HG03439 (cell line): Measurements from ENCODE around the gene DDAH1.
"Not testable (repeated sequence)": the region's sequence is repeated elsewhere in the genome, so short reads cannot be mapped to it uniquely, and the experiment has no call there.

Experiments used
- ATAC-seq: cut with Tn5 transposase; IDR thresholded peaks from one replicate; pipeline ENCODE4 v1.9.1; 2021; ENCODE audit warnings: mild to moderate bottlenecking, moderate library complexity; ENCODE audit not compliant: unreplicated experiment

The DDAH1 gene

DNA sequence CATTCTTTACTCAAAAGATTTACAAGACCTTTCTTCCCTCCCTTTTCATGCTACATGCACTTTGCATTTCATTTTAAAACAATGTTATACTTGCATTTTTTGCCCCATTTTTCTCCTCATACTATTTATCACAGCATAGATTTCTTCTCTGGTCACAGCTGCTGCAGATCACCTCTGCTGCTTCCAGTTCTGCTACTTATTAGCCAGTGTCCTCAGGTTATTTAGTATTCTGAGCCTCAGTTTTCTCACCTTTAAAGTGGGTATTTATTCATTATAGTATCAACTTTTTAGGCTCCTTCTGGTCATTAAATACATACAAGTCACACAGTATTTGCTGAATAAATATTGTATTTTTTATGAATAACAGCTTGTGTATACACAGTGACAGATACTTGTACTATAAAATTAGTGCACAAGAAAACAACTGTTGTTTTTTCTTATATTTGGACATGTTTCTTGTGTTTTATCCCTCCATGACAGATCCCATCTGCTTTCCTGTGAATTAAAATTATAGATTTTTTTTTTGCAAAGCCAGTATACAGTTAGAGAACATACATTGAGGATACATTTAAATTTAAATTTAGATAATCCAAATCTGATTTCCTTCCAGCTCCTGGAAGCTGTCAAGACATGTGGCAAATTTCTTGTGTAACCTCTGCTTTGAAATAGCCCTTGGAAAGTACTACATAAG lies 103.2 kb downstream of the DDAH1 start:
- ATAC-seq, result no peak

DNA sequence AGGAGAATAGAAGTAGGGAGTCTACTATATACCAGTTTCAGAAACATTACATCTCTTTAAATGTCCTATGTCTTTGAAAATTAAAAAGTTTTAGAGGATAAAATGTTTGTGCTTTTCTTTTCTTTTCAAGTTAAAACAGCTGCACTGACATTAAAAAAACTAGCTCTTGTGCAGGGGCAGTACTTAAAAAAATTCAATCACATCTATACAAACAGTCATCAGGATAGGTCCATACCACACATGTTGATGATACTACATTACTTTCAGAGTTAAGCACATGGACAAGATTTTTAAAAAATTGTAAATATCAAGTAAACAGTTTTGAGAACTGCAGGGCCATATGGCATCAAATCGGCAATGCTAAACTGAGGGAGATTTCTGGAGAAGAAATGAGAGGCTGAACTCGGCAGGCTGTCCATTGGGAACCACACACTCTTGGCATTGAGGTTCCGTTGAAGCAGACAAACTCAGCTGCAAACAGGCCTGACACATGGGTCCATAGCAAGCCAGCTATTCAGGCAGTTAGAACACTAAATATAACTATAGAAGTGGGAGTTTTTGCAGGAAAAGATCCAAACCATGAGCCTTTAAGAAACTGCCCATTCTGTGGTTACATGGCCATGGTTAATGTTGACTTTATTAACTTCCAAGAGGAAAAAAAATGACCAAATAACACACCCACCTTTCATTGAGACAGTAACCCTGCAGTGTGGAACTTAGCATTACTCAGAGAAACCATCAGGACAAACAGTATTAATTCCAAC lies 104.0 kb downstream of the DDAH1 start:
- ATAC-seq, result no peak

DNA sequence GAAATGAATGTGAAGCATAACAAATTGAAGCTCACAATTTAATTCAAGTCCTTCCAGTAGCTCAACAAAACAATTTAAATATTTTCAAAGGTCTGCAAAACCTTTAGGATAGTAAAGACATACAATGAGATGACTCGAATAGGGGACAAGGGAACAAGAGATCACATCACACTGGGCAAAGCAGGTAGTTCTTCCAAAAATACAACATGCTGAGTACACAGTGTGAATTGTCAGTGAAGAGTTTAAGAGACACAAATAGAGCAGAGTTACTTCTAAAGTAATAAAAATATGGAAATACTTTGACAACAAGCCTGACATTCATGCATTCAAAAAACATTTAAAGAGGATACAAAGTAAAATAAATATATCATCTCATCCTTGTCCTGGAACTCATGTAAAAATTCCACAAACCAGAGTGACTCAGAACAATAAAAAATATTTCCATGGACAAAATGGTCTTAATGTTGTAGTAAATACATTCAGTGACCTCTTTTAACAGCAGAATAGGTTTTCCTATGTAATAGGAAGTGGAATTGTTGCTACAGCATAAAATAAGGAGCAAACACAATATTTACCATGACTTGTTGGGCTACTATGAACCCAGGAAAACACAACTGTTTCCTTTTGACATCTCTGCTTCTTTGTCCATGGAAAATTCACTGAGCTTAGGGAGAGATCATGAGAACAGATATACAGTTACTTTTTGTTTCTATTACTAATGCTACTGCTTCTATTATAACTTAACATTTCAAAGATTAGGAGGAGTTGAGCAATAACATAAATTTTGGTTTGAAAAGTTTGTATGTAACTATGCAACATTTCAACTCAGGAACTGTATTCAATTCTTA lies 104.9 kb downstream of the DDAH1 start:
- ATAC-seq, result no peak

DNA sequence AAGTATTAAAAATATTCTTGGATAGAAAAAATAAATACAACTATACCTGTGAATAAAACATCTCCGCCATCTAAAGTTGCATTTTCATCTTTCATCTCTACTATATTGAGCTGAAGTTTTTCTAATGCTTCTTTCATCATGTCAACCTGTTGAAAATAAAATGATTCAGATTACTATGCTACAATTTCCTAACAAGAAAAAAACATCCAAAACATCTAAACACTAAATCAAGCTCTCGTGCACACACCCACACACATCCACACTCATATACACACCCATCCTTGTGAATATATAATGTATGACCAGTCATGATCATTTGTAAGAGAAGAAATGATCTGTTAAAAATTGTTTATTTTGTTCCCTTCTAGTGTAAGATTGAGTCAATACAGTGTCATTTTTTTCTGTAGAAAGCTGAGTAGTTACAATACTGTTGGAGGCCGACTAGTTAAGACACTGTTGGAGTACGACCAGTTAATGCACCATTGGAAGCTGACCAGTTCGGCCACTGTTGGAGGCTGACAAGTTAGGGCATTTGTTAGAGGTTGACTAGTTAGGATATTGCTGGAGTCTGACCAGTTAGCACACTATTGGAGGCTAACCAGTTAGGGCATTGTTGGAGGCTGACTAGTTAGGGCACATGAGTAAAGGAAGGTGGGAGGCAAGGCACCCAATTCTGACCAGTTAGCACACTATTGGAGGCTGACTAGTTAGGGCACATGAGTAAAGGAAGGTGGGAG lies 106.1 kb downstream of the DDAH1 start:
- no peak for ATAC-seq

GRCh38 chr1:85357817-85358216 lies 107.1 kb downstream of the DDAH1 start:
- ATAC-seq, result no peak

DNA sequence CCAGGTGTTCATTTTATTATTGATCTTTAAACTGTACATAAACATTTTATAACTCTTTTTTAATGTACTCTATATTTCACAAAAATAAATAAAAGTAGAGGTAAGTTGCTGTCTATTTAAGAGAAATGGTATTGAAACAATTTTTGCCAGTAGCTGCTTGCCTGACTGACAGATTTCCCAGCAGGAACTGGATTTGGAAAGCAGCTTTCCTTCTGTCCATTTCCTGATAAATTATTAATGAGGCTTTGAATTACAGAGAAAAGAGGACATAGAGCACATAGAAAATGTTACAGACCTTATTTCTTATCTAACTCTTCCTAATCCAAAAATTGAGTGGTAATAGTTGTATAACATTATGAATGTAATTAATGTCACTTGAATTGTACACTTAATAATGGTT lies 108.8 kb downstream of the DDAH1 start:
- ATAC-seq, result no peak

GRCh38 chr1:85352055-85352454 lies 112.9 kb downstream of the DDAH1 start:
- ATAC-seq, result no peak

DNA sequence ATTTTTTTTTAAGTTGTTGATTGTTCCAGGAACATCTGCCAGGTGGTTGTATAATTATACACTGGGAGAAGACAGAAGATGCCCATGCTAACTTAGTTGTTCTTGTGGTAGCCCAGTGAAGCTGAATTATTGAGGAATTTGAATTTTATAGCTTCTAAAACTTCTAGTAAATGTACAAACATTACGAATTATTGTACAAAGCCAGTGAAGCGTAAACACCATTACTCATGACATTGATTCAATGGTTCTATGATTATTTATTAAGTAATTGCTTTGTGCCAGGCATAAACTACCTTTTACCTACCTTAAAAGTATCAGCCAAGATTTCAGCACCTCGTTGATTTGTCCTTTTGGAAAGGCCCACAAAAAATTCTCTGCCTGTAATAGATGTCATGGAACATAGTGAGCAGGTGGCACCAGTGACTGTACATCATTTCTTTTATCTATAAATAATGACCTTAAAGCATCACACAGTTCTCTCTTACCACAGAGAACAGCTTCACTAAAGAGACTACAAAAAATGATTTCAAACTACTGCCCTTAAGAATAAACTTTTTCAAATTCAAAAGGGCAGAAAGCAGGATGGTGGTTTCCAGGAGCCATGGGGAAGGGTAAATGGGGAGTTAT lies 113.6 kb downstream of the DDAH1 start:
- no peak for ATAC-seq

DNA sequence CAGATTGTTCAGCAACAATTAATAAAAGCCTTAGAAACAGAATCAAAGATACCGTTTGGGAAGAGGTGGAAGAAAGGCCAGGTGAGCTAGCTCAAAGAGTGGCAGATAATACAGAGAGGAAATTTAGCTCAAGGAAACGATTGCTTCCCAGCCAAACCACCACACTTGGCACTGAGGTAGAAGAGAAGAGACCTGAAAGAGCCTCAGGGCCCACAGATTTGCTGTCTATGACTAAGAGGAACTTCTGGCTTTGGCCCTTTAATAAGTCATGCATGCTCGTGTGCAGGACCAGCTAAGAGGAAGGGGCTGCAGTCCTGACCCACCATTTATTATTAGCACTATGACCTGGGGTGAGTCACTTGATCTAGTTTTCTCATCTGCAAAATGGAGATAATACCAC lies 115.7 kb downstream of the DDAH1 start:
- ATAC-seq, result no peak

- ATAC-seq, result no peak
These were observed 117.1 kb downstream of the DDAH1 start for GRCh38 chr1:85347908-85348307.

GRCh38 chr1:85347275-85347674 lies 117.7 kb downstream of the DDAH1 start:
- not testable (repeated sequence) for ATAC-seq

DNA sequence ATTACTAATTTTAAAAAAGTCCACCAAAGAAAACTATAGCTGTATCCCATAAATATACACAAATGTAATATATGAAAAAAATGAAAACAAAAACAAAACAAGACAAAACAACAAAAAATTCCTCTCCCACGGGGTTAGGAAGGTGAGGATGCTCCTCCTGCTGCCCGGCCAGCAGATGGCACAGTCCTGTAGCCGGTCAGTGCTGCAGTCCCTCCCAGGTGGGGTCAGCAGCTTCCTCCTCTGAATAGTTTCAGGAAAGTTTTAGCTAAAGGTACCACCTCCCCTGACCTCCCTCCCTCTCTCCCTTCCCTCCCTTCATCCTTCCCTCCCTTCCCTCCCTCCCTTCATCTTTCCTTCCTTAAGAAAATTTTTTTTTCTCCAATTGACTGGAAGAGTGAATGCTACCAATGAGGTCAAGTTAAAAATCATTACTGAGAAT lies 120.7 kb downstream of the DDAH1 start:
- ATAC-seq, result no peak

GRCh38 chr1:85343612-85344255 lies 121.2 kb downstream of the DDAH1 start:
- no peak for ATAC-seq

DNA sequence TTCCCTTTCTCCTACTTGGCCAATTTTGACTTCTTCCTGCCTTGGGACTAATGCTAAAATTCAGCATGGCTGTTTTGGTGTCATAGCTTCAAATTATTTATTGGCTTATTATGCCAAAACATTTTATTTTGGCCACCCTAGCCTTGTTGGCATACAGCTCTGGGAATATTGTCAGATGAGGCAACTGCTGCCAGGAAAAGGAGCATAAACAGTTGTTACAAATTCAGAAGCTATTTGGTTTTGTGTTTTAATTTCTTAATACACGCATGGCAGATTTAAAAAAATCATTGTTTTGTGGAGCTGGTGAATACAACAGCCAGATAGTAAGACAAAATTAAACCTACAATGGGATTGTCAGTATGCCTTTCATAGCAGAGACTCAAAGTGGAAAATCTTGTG lies 121.7 kb downstream of the DDAH1 start:
- ATAC-seq, result no peak

DNA sequence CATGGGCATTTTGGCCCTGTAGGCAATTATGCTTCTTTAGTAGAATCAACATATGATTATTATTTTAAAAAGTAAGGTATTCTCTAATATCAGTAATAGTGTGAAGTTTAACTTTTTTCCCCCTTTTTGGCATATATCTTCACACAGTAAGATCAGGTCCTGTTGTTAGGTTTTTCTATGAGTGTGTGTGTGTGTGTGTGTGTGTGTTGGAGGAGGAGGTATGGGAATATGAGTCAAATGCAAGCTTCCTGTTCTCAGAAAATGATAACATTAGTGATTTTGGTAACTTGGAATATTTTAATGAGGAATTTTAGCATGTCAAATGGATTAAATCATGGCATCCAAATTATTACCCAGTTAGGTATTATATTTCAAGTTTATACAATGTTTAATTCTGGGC lies 122.8 kb downstream of the DDAH1 start:
- no peak for ATAC-seq

- ATAC-seq, result no peak
These were observed 124.5 kb downstream of the DDAH1 start for GRCh38 chr1:85340427-85340826.

- ATAC-seq, result no peak
These were observed 125.1 kb downstream of the DDAH1 start for GRCh38 chr1:85339656-85340399.

GRCh38 chr1:85339089-85339488 lies 125.9 kb downstream of the DDAH1 start:
- no peak for ATAC-seq

GRCh38 chr1:85334962-85335361 lies 130.0 kb downstream of the DDAH1 start:
- ATAC-seq, result no peak
